ENCODE data around the gene DOK1. TPM values are rescaled to one million over a fixed set of nuclear protein-coding genes. Genes with fewer than 3 reads are reported as not detected.
A peak's percentile ranks its signal among the peaks of the same experiment; 100 is the strongest.

Gene DOK1
- total and polyA plus RNA-seq, 8 donors, result 8.7 to 35.2 (median 10.5) TPM

DNA sequence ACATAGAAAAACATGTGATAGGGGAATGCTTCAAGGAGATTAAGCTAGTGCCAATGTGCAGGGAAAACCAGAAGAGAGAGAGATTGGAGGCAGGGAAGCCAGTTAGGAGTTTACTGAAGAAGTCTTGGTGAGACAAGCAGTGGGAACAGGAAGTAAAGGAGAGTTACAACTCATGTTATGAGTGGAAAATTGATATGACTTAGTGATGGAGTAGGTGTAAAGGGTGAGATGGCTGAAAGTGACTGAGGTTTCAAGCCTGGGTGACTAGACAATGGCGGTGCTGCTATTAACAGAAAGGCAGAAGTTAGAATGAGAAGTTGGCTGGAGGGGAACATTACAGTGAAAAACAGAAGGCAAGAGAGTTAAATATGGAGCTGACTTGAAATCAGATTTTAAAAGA is 16.5 kb downstream of the DOK1 start:
- Histone ChIP-seq H3K27me3 (no peaks in the 10 kb centered on the region), H3K4me1 (peaks cover 0 to 43% of the 10 kb centered on the region in 2 donors), H3K4me3 (no peak overlapping the region), H3K36me3 (no peaks in the 10 kb centered on the region), H3K27ac (peak overlapping the region in 1 of 2 donors; percentile 6), H3K9me3 (no peaks in the 10 kb centered on the region)
- intact Hi-C loops (cut with DNase I), result no loop called here
- ATAC-seq, result no peak
- DNase-seq, result no peak
- TF ChIP-seq, protein P1, sequence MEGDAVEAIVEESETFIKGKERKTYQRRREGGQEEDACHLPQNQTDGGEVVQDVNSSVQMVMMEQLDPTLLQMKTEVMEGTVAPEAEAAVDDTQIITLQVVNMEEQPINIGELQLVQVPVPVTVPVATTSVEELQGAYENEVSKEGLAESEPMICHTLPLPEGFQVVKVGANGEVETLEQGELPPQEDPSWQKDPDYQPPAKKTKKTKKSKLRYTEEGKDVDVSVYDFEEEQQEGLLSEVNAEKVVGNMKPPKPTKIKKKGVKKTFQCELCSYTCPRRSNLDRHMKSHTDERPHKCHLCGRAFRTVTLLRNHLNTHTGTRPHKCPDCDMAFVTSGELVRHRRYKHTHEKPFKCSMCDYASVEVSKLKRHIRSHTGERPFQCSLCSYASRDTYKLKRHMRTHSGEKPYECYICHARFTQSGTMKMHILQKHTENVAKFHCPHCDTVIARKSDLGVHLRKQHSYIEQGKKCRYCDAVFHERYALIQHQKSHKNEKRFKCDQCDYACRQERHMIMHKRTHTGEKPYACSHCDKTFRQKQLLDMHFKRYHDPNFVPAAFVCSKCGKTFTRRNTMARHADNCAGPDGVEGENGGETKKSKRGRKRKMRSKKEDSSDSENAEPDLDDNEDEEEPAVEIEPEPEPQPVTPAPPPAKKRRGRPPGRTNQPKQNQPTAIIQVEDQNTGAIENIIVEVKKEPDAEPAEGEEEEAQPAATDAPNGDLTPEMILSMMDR (IDR thresholded peaks at IDR 0.05), result no peak

DNA sequence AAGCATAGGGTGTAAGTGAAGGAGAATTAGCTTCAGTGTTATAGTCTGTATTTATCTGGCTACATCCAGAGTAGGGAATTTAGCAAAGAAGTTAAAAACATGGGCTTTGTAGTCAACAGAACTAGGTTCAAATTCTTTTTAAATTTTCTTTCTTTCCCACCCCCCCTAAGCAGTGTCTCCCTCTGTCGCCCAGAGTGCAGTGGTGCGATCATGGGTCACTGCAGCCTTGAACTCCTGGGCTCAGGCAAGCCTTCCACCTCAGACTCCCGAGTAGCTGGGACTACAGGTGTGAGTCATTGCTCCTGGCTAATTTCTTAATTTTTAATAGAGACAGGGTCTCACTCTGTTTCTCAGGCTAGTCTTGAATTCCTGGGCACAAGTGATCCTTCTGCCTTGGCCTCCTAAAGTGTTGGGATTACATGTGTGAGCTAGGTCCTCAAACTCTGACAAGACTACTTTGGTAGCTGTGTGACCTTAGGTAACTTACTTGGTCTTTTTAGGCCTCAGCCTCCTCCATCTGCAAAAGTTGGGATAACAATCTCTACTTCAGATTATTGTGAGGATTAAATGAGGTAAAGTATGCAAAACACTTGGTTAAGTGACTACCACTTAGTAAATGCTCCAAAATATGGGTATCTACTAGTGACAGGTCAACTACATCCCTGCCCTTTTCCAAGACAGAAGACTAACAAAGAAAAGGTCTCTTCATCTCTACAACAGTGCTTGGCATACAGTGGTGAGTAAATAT is 17.8 kb downstream of the DOK1 start:
- Histone ChIP-seq H3K9me3 (no peaks in the 10 kb centered on the region), H3K4me3 (no peak overlapping the region)
- intact Hi-C loops (cut with DNase I), result no loop called here

DNA sequence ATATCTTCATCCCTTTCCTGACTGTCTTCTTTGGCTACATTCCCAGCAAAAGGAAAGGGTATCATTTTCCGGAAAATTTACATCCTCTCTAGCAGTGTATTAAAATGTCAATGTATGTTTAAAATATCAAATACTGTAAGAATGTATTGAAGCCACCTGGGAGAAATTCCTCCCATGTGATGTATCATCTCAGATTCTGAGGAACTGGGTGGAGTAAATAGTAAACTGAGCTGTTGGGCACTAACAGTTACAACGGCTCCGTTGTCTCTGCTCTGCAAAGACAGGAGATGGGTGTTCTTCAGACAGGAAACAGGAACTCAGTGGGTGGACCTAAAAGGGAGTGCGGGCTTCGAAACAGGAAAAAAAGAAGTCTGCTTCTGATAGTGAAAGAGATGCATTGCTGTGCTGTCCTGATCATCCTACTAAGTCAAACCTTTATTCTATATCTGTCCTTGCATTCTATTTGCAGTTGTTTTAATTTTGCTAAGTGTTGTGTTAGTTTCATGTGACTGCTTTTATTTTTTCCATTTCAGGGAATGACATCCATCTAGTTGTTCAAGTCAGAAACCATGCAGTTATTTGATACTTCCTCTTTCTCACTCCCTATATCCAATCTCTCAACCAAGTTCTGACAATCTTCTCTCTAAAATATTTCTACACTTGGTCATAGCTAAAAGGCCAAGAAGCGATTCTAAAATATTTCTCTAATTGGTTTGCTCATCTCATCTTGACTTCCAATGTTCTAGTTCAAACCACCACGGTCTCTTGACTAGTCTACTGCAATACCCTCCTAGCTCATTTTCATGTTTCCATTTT is 19.4 kb downstream of the DOK1 start:
- peak; percentile 41 for ATAC-seq

More for the DNA sequence above, 17.8 kb downstream of the DOK1 start:
- DNase-seq, result no peak
- Histone ChIP-seq H3K27me3 (no peaks in the 10 kb centered on the region), H3K27ac (no peak overlapping the region), H3K4me1 (peaks cover 4 to 43% of the 10 kb centered on the region in 2 donors), H3K36me3 (no peaks in the 10 kb centered on the region)
- TF ChIP-seq, protein P1 (IDR thresholded peaks at IDR 0.05), result no peak
- no peak for ATAC-seq

DNA sequence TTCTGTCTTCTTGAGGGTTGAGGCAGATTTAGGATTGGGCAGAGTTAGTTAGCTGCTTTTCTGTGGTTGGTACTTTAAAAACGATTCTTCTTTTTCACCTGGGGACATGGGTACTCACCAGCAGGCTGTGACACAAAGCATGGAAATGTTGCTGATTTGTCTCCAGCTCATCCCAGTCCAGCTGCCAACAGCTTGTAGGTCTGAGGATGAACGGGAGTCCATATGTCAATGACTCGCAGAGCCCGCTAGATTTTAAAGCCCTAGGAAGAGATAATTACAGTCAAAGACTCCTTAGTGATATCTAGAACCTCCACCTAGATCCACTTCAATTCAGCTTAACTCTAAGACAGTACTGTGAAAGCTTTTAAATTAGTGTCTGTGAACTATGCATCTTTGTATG is 20.8 kb downstream of the DOK1 start:
- no peak for DNase-seq
- H3K27me3 ChIP-seq, result no peaks in the 10 kb centered on the region
- no peaks in the 10 kb centered on the region for H3K9me3 ChIP-seq
- intact Hi-C loops (cut with DNase I), result no loop called here
- no peak for ATAC-seq
- H3K4me1 ChIP-seq, result peaks cover 6 to 50% of the 10 kb centered on the region in 2 donors
- H3K36me3 ChIP-seq, result no peaks in the 10 kb centered on the region
- H3K27ac ChIP-seq, result peak overlapping the region in 1 of 2 donors; percentile 89
- no peak overlapping the region for H3K4me3 ChIP-seq
- TF ChIP-seq, protein P1 (IDR thresholded peaks at IDR 0.05), result no peak

More for the DNA sequence above, 19.4 kb downstream of the DOK1 start:
- H3K36me3 ChIP-seq, result no peaks in the 10 kb centered on the region
- TF ChIP-seq, protein P1 (IDR thresholded peaks at IDR 0.05), result no peak
- no peaks in the 10 kb centered on the region for H3K27me3 ChIP-seq
- intact Hi-C loops (cut with DNase I), result no loop called here
- DNase-seq, result no peak
- H3K27ac ChIP-seq, result peak overlapping the region; percentile 33 to 80
- H3K4me1 ChIP-seq, result peaks cover 6 to 50% of the 10 kb centered on the region in 2 donors
- no peak overlapping the region for H3K4me3 ChIP-seq
- no peaks in the 10 kb centered on the region for H3K9me3 ChIP-seq

All from left lung (tissue), 10 donors.